GM12872 (cell line): ENCODE measurements around the gene SYCP2L.

ENCODE experiments used
- TF ChIP-seq, protein P1 (sequence below): IDR thresholded peaks from 3 replicates; pipeline ENCODE4 v1.5.1; 2011; ENCODE audit warnings: low read depth, mild to moderate bottlenecking, low read length, moderate library complexity; ENCODE audit not compliant: insufficient read depth

Gene SYCP2L

DNA sequence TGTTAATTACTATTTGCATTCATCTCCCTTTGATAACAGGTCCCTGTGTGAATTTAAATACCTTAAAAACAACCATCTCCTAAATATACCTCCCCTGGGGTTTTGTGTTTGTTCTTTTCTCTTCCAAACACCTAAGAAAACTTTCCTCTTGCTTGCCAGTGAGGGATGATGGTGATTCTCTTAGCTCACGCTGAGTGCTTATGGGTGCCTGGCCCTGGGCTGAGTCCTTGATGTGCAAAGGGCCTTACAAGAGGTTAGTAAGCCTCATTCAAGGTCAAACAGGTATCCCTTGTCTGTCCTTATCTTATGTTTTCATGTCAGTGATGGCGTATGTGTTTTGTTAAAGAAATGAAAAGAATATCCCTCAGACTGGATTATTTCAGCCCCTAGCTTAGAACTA is 76.3 kb downstream of the SYCP2L start:
- TF ChIP-seq, protein P1, sequence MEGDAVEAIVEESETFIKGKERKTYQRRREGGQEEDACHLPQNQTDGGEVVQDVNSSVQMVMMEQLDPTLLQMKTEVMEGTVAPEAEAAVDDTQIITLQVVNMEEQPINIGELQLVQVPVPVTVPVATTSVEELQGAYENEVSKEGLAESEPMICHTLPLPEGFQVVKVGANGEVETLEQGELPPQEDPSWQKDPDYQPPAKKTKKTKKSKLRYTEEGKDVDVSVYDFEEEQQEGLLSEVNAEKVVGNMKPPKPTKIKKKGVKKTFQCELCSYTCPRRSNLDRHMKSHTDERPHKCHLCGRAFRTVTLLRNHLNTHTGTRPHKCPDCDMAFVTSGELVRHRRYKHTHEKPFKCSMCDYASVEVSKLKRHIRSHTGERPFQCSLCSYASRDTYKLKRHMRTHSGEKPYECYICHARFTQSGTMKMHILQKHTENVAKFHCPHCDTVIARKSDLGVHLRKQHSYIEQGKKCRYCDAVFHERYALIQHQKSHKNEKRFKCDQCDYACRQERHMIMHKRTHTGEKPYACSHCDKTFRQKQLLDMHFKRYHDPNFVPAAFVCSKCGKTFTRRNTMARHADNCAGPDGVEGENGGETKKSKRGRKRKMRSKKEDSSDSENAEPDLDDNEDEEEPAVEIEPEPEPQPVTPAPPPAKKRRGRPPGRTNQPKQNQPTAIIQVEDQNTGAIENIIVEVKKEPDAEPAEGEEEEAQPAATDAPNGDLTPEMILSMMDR: no peak

DNA sequence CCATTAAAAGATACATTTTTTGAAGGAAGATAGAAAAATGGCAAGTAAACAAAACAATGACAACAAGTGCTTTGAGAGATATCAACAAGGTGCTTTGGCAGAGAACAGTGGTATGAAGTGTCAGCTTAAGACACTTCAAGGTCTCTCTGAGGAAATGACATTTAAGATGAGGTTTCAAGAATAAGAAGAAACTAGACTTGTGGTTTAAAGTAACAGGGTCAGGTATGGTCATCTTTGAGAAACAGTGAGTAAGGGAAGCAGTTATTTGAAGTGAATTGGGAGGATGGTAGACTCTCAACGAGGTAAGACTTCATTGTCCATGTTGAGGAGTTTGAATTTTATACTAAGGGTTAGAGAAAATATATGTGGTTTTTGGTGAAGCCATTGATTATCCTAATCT is 77.8 kb downstream of the SYCP2L start:
- TF ChIP-seq, protein P1: no peak

DNA sequence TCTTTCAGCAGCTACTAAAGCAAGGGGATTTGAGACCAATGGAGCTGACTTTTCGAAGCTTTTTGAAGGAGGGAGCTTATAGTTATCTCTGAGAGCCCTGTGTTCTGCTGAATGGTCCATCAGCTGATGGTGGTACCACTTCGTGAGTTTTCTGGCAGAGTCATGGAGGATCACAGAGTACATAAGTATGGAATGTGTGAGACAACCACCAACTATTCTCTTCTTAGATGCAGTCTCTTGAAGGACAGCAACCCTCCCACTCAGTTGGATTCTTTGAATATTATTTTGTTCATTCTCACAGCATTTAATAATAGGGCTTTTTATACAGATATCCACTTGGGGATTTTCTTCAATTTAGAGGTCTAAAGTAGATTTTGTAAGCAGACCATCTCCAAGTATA is 81.9 kb downstream of the SYCP2L start:
- TF ChIP-seq, protein P1: no peak

DNA sequence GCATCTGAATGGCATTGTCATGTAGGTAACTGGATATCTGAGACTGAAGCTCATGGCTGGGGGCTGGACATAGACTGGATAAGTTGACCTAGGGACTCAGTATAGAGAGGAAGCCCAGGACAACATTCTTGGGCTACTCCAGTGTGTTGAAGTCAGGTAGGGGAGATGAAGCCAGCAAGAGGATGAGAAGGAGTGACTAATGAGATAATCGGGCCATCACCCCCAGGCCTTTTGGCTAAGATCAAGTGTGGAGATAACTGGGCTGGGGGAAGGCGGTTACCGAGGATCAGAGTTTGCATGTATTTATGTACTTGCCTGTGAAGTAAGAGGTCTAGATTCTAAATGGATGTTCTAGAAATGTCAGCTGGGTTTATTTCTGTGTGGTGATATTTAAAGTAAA is 83.9 kb downstream of the SYCP2L start:
- TF ChIP-seq, protein P1: no peak

DNA sequence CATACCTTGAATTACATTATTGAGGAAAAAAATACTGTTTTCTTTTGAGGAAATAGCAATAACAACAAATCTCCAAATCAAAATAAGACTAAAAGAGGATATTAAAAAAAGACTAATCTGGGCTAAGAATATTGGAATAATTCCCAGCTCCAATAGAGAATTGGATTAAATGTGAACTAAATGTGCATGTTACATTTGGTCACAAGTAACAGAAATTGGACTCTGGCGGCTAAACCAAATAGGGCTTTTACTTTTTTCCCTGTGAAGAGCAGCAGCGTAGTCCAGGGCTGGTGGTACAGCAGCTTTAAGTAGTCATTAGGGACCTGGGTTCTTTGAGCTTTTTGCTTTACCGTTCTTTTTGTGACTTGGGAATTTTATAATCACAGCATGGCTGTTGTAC is 85.3 kb downstream of the SYCP2L start:
- TF ChIP-seq, protein P1: no peak

DNA sequence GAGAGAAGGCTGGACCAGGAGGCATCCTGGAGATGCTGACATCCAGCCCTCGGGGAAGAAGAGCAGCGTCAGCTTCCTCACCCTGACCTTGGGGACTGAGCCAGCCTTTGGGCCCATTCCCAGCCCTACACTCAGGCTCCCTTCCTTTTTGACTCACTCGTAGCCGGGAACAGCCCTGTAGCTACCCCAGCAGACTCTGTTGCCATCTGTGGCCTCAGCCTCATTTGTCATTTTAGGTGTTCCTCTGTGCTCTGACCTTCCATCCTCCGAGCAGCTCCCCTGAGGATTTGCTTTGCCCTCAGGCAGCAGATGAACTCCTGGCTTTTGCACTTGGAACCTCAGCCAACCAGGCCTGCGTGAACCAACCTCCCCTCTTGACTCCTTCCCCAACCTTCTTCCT is 89.7 kb downstream of the SYCP2L start:
- TF ChIP-seq, protein P1: no peak

DNA sequence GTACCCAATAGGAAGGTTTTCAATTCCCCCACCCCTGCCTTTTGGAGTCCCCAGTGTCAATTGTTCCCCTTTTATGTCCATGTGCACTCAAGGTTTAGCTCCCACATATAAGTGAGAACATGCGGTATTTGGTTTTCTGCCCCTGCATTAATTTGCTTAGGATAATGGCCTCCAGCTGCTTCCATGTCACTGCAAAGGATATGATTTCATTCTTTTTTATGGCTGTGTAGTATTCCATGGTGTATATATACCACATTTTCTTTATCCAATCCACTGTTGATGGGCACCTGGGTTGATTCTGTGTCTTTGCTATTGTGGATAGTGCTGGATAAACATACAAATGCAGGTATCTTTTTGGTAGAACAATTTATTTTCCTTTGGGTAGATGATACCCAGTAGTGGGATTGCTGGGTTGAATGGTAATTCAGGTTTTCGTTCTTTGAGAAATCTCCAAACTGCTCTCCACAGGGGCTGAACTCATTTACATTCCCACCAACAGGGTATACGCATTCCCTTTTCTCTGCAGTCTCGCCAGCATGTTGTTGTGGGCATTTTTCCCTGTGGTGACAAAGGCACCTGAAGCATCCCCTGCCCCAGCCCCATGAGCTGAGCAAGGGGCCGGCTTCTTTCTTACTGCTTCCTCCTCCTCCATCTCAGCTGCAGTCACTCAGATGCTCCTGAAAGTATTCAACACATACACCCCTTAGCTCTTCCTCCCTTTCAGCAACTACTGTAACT is 90.5 kb downstream of the SYCP2L start:
- TF ChIP-seq, protein P1: no peak
